GM12891 (cell line): ENCODE data around the gene LCN15. TPM values are rescaled to one million over a fixed set of nuclear protein-coding genes. Genes with fewer than 3 reads are reported as not detected.

Source experiments
- DNase-seq: peaks from one replicate; pipeline ENCODE4 v3.0.0; 2011; ENCODE audit warnings: low spot score; ENCODE audit not compliant: insufficient read length
- FAIRE-seq: peaks from 2 replicates; lab custom pipeline; 2011; peaks lifted over from hg19 to GRCh38; lab: Jason Lieb, UNC
- PAX5 ChIP-seq: IDR thresholded peaks from 2 replicates; pipeline ENCODE4 v1.6.1; 2011; ENCODE audit warnings: low read length, moderate library complexity, mild to moderate bottlenecking; ENCODE audit not compliant: insufficient read depth, severe bottlenecking
- POLR2A ChIP-seq: IDR thresholded peaks from 2 replicates; pipeline ENCODE4 v1.6.1; 2011; ENCODE audit warnings: low read depth, low read length, control low read depth
- POLR2AphosphoS5 ChIP-seq: IDR thresholded peaks from 2 replicates; pipeline ENCODE4 v1.6.1; 2011; ENCODE audit warnings: low read depth, low read length, control low read depth
- POU2F2 ChIP-seq: IDR thresholded peaks from 2 replicates; pipeline ENCODE4 v1.6.1; 2011; ENCODE audit warnings: low read depth, mild to moderate bottlenecking, control low read depth, low read length, moderate library complexity
- SPI1 ChIP-seq: IDR thresholded peaks from 2 replicates; pipeline ENCODE4 v1.6.1; 2011; ENCODE audit warnings: low read depth, low read length, control low read depth
- TAF1 ChIP-seq: IDR thresholded peaks from 2 replicates; pipeline ENCODE4 v1.6.1; 2011; ENCODE audit warnings: low read depth, low read length, control low read depth
- polyA plus RNA-seq: library from polyadenylated mRNA; unstranded; fragments of >200 nt; gene quantifications from one replicate; pipeline ENCODE4 v1.2.1, GENCODE V29; 2012; ENCODE audit warnings: low read depth, missing spikeins, inconsistent platforms; ENCODE audit not compliant: missing spikeins

Gene LCN15
- not detected for polyA plus RNA-seq

GRCh38 chr9:136764301-136764891 lies at the start of gene LCN15:
TSS of gene LCN15 (minus strand) at chr9:136764518. CDS start at chr9:136764488, 30 bp downstream.
- FAIRE-seq (no peak), DNase-seq (no peak)
- TF ChIP-seq POLR2AphosphoS5, result no peak
- no peak for TF ChIP-seq POLR2A
- no peak for TF ChIP-seq SPI1
- TF ChIP-seq TAF1, result no peak
- TF ChIP-seq POU2F2, result no peak
- no peak for TF ChIP-seq PAX5

- DNase-seq (no peak), FAIRE-seq (no peak)
- no peak for TF ChIP-seq TAF1
- TF ChIP-seq POLR2A, result no peak
- TF ChIP-seq POLR2AphosphoS5, result no peak
- TF ChIP-seq PAX5, result no peak
- TF ChIP-seq POU2F2, result no peak
- TF ChIP-seq SPI1, result no peak
Observed at GRCh38 chr9:136808806-136809158, 44.5 kb upstream of the LCN15 start.

- FAIRE-seq, result no peak
- peak; percentile 57 for DNase-seq
- TF ChIP-seq TAF1, result peak; percentile 72
- no peak for TF ChIP-seq POLR2A
- peak; percentile 88 for TF ChIP-seq PAX5
- TF ChIP-seq SPI1, result no peak
- no peak for TF ChIP-seq POLR2AphosphoS5
- no peak for TF ChIP-seq POU2F2
Observed at GRCh38 chr9:136808075-136808805, 43.9 kb upstream of the LCN15 start.

- TF ChIP-seq TAF1 (peak; percentile 90), POLR2A (peak; percentile 61; the same call in 1 of the 2 replicates), POU2F2 (no peak)
- DNase-seq (peak; percentile 98), FAIRE-seq (peak; percentile 96)
Observed at GRCh38 chr9:136807281-136808074, 43.2 kb upstream of the LCN15 start, which contains the start of gene RABL6. TSS of gene RABL6 (plus strand) at chr9:136807948. CDS start at chr9:136808197, 249 bp downstream.

- FAIRE-seq, result no peak
- TF ChIP-seq SPI1 (no peak), POLR2A (no peak), TAF1 (no peak), POU2F2 (no peak), POLR2AphosphoS5 (no peak), PAX5 (no peak)
- peak; percentile 7 for DNase-seq
Observed at GRCh38 chr9:136806631-136807201, 42.4 kb upstream of the LCN15 start.

- FAIRE-seq (no peak), DNase-seq (no peak)
- TF ChIP-seq TAF1 (no peak), POLR2A (no peak), PAX5 (no peak)
Observed at GRCh38 chr9:136806067-136806466, 41.7 kb upstream of the LCN15 start.

GRCh38 chr9:136805207-136805740 lies 41.0 kb upstream of the LCN15 start:
- no peak for FAIRE-seq
- DNase-seq, result no peak
- TF ChIP-seq PAX5 (no peak), TAF1 (no peak), POLR2A (no peak), SPI1 (no peak), POU2F2 (no peak), POLR2AphosphoS5 (no peak)

GRCh38 chr9:136804509-136805206 lies 40.3 kb upstream of the LCN15 start:
- FAIRE-seq, result no peak
- DNase-seq, result peak; percentile 8

More at GRCh38 chr9:136804509-136805206, 40.3 kb upstream of the LCN15 start:
- TF ChIP-seq POLR2AphosphoS5 (no peak), TAF1 (no peak), PAX5 (no peak)
